Thyroid gland (tissue), 4 donors: ENCODE results near the gene LYPD6B. TPM values are rescaled to one million over a fixed set of nuclear protein-coding genes. Genes with fewer than 3 reads are reported as not detected.

Experiments
- DNase-seq, 2 donors: peaks; one replicate each; pipeline ENCODE4 v3.0.0-alpha.2; 2019
- H3K27ac ChIP-seq, 3 donors: fragments of 200-600 bp; sonication (generic); 1 replicate in 2 of 3; 2 replicates in 1 of 3; pipeline ENCODE4 v1.5.1; 2016 to 2019; ENCODE audit warnings: mild to moderate bottlenecking in 1 of 3, moderate library complexity in 1 of 3
- H3K27me3 ChIP-seq: fragments of 200-600 bp; sonication (generic); one replicate; pipeline ENCODE4 v1.5.1; 2019
- H3K36me3 ChIP-seq, 2 donors: fragments of 200-600 bp; sonication (generic); one replicate each; pipeline ENCODE4 v1.5.1; 2016 to 2019
- H3K4me1 ChIP-seq, 2 donors: fragments of 200-600 bp; sonication (generic); one replicate each; pipeline ENCODE4 v1.5.1; 2017 to 2019
- H3K4me3 ChIP-seq, 3 donors: fragments of 200-600 bp; sonication (generic); replicated peaks in 1 of 3; 1 replicate in 2 of 3; 2 replicates in 1 of 3; pipeline ENCODE4 v1.5.1; 2016; ENCODE audit warnings: mild to moderate bottlenecking in 1 of 3
- H3K9me3 ChIP-seq: fragments of 200-600 bp; sonication (generic); one replicate; pipeline ENCODE4 v1.5.1; 2017
- CTCF ChIP-seq, 6 experiments: fragments of 200-600 bp in 3 of 6; fragments of 450-650 bp in 3 of 6; sonication (generic) in 3 of 6; IDR thresholded peaks; one replicate each; pipeline ENCODE4 v1.5.1; 2016 to 2019; ENCODE audit warnings: antibody characterized with exemption in 6 of 6, mild to moderate bottlenecking in 2 of 6, inconsistent platforms in 1 of 6, moderate library complexity in 1 of 6
- POLR2A ChIP-seq, 2 donors: fragments of 450-650 bp; IDR thresholded peaks; one replicate each; pipeline ENCODE4 v1.6.1; 2017; ENCODE audit warnings: antibody characterized with exemption in 2 of 2, mild to moderate bottlenecking in 2 of 2, moderate library complexity in 1 of 2
- WGBS, 2 donors: methylation state at CpG; one replicate each; pipeline ENCODE4 v1.1.5; 2017; 5-methylcytosine and 5-hydroxymethylcytosine counted together
- intact Hi-C: fragments of 100-400 bp; cut with DNase I; formaldehyde crosslinking; loops from one replicate; pipeline ENCODE4 v1.15.1; 2023
- total RNA-seq, 4 donors: library from RNA; depleted of rRNA; stranded (reverse); fragments of >200 nt; gene quantifications; one replicate each; pipeline ENCODE4 v1.2.3, GENCODE V29; 2016

Gene LYPD6B
- total RNA-seq, 4 donors from 2014 or later, result 0.40 TPM; not detected in 3

- no peaks in the 10 kb centered on the region for H3K4me1 ChIP-seq
- H3K4me3 ChIP-seq, result no peak overlapping the region
- no peaks in the 10 kb centered on the region for H3K9me3 ChIP-seq
- no peaks in the 10 kb centered on the region for H3K36me3 ChIP-seq
- no peaks in the 10 kb centered on the region for H3K27me3 ChIP-seq
- no peak overlapping the region for H3K27ac ChIP-seq
- 76 to 82% methylated on average over 1 of the region's 1 CpG for WGBS, 2 donors
- DNase-seq, result no peak
- intact Hi-C loops, result no loop called here
- TF ChIP-seq POLR2A (IDR thresholded peaks at IDR 0.05) (no peak), CTCF (IDR thresholded peaks at IDR 0.05) (no peak)
Measured at GRCh38 chr2:149044500-149044899, 6.0 kb downstream of the LYPD6B start.

- no peak for DNase-seq
- no peaks in the 10 kb centered on the region for H3K36me3 ChIP-seq
- WGBS, 2 donors, result 83 to 86% methylated on average over 2 of the region's 2 CpGs
- H3K27ac ChIP-seq, result no peak overlapping the region
- no peaks in the 10 kb centered on the region for H3K9me3 ChIP-seq
- H3K27me3 ChIP-seq, result no peaks in the 10 kb centered on the region
- intact Hi-C loops, result no loop called here
- no peak overlapping the region for H3K4me3 ChIP-seq
- H3K4me1 ChIP-seq, result no peaks in the 10 kb centered on the region
- no peak for TF ChIP-seq POLR2A (IDR thresholded peaks at IDR 0.05)
- TF ChIP-seq CTCF (IDR thresholded peaks at IDR 0.05), result no peak
Measured at GRCh38 chr2:149047118-149047517, 8.6 kb downstream of the LYPD6B start.

GRCh38 chr2:149049142-149049541, 10.6 kb downstream of the LYPD6B start:
- WGBS, 2 donors, result 86 to 87% methylated on average over 2 of the region's 2 CpGs
- TF ChIP-seq CTCF (IDR thresholded peaks at IDR 0.05) (no peak), POLR2A (IDR thresholded peaks at IDR 0.05) (no peak)
- H3K9me3 ChIP-seq, result no peaks in the 10 kb centered on the region
- H3K27ac ChIP-seq, result no peak overlapping the region
- no peak for DNase-seq
- no peaks in the 10 kb centered on the region for H3K36me3 ChIP-seq
- no peaks in the 10 kb centered on the region for H3K27me3 ChIP-seq
- intact Hi-C loops, result no loop called here
- H3K4me1 ChIP-seq, result no peaks in the 10 kb centered on the region
- H3K4me3 ChIP-seq, result no peak overlapping the region

- H3K4me1 ChIP-seq, result no peaks in the 10 kb centered on the region
- no peak overlapping the region for H3K27ac ChIP-seq
- H3K9me3 ChIP-seq, result no peaks in the 10 kb centered on the region
- no peak for TF ChIP-seq POLR2A (IDR thresholded peaks at IDR 0.05)
- no peak for TF ChIP-seq CTCF (IDR thresholded peaks at IDR 0.05)
- no peak overlapping the region for H3K4me3 ChIP-seq
- H3K36me3 ChIP-seq, result no peaks in the 10 kb centered on the region
- DNase-seq, result no peak
- 70 to 71% methylated on average over 6 of the region's 6 CpGs for WGBS, 2 donors
- no peaks in the 10 kb centered on the region for H3K27me3 ChIP-seq
- intact Hi-C loops, result no loop called here
Measured at GRCh38 chr2:149050188-149050587, 11.7 kb downstream of the LYPD6B start.

GRCh38 chr2:149055751-149056150, 17.3 kb downstream of the LYPD6B start:
- no peaks in the 10 kb centered on the region for H3K36me3 ChIP-seq
- 42 to 43% methylated on average over 1 of the region's 1 CpG for WGBS, 2 donors
- intact Hi-C loops, result no loop called here
- no peak for DNase-seq
- H3K4me1 ChIP-seq, result no peaks in the 10 kb centered on the region
- TF ChIP-seq CTCF (IDR thresholded peaks at IDR 0.05), result no peak
- TF ChIP-seq POLR2A (IDR thresholded peaks at IDR 0.05), result no peak
- no peaks in the 10 kb centered on the region for H3K27me3 ChIP-seq
- no peak overlapping the region for H3K27ac ChIP-seq
- no peaks in the 10 kb centered on the region for H3K9me3 ChIP-seq
- H3K4me3 ChIP-seq, result no peak overlapping the region
